ENCODE data around the gene MIPEP.

DNA sequence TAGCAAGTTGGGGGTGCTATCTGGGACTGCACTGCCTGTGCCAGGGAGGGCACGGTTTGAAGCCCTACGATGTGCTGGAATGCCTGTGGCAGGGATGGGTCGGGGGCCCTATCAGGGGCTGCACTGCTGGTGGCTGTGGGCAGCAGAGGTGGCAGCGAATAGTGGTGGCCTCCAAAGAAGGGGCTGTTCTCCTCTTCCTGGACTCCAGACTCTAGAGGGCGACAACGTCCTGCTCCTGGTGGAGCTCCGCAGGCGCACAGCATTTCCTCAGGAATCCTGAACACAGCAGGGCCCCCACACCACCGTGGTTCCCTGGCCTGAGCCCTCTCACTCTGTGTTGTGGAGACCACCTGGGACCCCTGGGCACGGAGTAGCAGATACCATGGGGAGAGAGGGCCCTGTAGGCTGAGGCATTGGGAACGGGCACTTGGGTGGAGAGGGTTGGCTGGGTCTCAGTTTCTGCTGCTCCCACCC is 173.4 kb downstream of the MIPEP start:
- TF ChIP-seq POLR2A (IDR thresholded peaks at IDR 0.05; ENCODE audit: low read length) (no peak), GATA1 (IDR thresholded peaks at IDR 0.05; ENCODE audit: low read depth, low read length) (no peak)

Data from erythroblast (primary cell).